Muscle of leg (tissue), 11 donors: ENCODE measurements around the gene BCAS1. TPM values are rescaled to one million over a fixed set of nuclear protein-coding genes. Genes with fewer than 3 reads are reported as not detected.

ENCODE experiments used
- DNase-seq: peaks from one replicate; pipeline ENCODE4 v3.0.0; 2013
- H3K27ac ChIP-seq: one replicate; pipeline ENCODE4 v1.5.1; 2013; ENCODE audit warnings: mild to moderate bottlenecking, low read length, control low read depth
- H3K27me3 ChIP-seq: one replicate; pipeline ENCODE4 v1.6.1; 2013; ENCODE audit warnings: low read length; ENCODE audit not compliant: control insufficient read depth, insufficient read depth
- H3K36me3 ChIP-seq: one replicate; pipeline ENCODE4 v1.6.1; 2013; ENCODE audit warnings: low read length; ENCODE audit not compliant: control insufficient read depth, insufficient read depth
- H3K4me1 ChIP-seq: one replicate; pipeline ENCODE4 v1.6.1; 2013; ENCODE audit warnings: low read length; ENCODE audit not compliant: control insufficient read depth, insufficient read depth
- H3K4me3 ChIP-seq: one replicate; pipeline ENCODE4 v1.5.1; 2013; ENCODE audit warnings: low read length, control low read depth
- H3K9me3 ChIP-seq: replicated peaks from 2 replicates; pipeline ENCODE4 v1.6.1; 2013; ENCODE audit warnings: low read depth, low read length; ENCODE audit not compliant: control insufficient read depth
- WGBS: methylation state at CpG from one replicate; pipeline ENCODE4 v1.1.5; 2013; ENCODE audit warnings: missing lambda C conversion rate; ENCODE audit not compliant: insufficient coverage; 5-methylcytosine and 5-hydroxymethylcytosine counted together
- polyA plus RNA-seq, 8 donors: library from polyadenylated mRNA; unstranded; fragments of 120-200 nt; gene quantifications; one replicate each; pipeline versions ENCODE4 v1.2.1 to v1.2.3, GENCODE V29; 2013; ENCODE audit warnings: inconsistent platforms in 1 of 8, low replicate concordance in 1 of 8; ENCODE audit not compliant: insufficient read length in 8 of 8, insufficient read depth in 1 of 8
- total RNA-seq: library from RNA; stranded (reverse); fragments of 120-200 nt; gene quantifications from one replicate; pipeline ENCODE4 v1.2.4, GENCODE V29; 2013

The BCAS1 gene
- total and polyA plus RNA-seq, 9 donors = 2.6 to 11.4 (median 5.4) TPM

DNA sequence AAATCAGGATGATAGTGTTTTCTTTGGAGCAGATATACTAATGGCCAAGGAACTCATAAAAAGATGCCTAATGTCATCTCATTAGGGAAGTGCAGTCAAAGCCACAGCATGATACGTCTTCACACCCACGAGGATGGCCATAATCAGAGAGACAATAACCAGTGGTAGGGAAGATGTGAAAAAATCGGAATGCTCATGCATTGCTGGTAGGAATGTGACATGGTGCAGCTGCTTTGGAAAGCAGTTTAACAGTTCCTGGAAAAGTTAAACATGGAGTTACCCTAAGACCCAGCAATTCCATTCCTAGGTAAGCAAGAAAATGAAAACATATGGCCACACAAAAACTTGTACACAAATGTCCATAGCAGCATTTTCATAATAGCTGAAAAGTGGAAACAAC, 29.9 kb downstream of the BCAS1 start:
- Histone ChIP-seq H3K27ac (no peak overlapping the region), H3K36me3 (no peaks in the 10 kb centered on the region), H3K4me1 (no peaks in the 10 kb centered on the region), H3K27me3 (no peaks in the 10 kb centered on the region), H3K4me3 (no peak overlapping the region), H3K9me3 (no peaks in the 10 kb centered on the region)
- no peak for DNase-seq
- WGBS = 50% methylated on average over 2 of the region's 3 CpGs

DNA sequence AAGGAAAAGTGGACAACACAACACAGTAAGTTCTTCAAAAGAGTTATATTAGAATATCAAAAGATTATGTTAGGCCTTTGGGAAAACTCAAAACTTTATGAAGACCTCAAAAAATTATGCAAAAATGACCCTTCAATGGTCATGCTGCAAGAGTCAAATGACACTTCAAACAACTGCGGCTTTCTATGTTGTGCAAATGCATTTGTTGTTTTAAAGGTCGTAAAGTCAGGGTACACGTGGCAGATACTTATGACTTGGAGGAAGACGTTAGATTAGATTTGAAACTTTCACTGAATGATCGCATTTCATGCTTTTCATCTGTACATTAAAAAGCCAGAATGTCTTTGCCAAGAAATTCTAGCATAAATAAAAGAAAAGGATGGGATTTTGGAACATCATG, 31.4 kb downstream of the BCAS1 start:
- Histone ChIP-seq H3K4me1 (no peaks in the 10 kb centered on the region), H3K9me3 (no peaks in the 10 kb centered on the region), H3K4me3 (no peak overlapping the region), H3K27ac (no peak overlapping the region), H3K27me3 (no peaks in the 10 kb centered on the region), H3K36me3 (no peaks in the 10 kb centered on the region)
- DNase-seq = no peak
- no CpG with 5 or more reads among the region's 5 CpGs for WGBS

DNA sequence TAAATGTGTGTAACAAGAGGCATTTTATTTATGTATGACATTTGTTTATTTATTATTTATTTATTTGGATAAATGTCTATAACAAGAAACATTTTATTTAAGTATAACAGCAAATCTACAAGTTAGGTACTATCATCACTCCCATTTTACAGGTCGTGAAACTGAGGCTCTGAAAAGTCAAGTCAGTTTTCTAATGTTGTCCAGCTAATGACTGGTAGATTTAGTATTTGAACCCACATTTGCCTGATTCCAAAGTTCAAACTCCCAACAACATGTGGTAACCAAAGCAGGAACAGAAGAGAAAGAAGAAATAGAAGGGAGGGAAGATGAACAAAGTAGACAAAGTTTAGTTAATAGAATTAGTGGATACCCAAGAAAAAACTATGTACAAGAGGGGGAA, 32.9 kb downstream of the BCAS1 start:
- WGBS = no CpG with 5 or more reads among the region's 1 CpG
- H3K4me3 ChIP-seq = no peak overlapping the region

DNA sequence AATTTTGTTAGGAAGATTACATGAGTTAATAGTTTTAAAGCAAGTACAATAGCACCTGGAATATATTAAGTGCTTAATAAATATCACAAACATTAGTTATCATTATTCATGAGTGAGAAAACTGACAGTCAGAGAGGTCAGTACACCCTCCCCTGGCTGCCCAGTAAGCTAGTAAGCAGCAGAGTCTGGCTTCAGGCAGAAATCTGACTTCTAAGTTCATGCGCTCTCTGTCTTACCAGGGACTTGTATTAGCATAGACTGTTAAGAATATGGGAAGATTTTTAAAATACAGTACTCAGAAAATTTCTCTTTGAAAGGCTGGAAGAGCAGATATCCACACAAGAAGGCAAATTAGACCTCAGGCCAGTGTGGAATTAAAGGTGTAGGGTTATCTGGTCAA, 40.8 kb downstream of the BCAS1 start:
- Histone ChIP-seq H3K27me3 (no peaks in the 10 kb centered on the region), H3K4me1 (peaks cover 5% of the 10 kb centered on the region), H3K36me3 (no peaks in the 10 kb centered on the region), H3K9me3 (no peaks in the 10 kb centered on the region), H3K27ac (no peak overlapping the region), H3K4me3 (no peak overlapping the region)
- DNase-seq = no peak
- no CpG with 5 or more reads among the region's 1 CpG for WGBS

More for the DNA sequence above, 32.9 kb downstream of the BCAS1 start:
- no peaks in the 10 kb centered on the region for H3K4me1 ChIP-seq
- no peak overlapping the region for H3K27ac ChIP-seq
- no peaks in the 10 kb centered on the region for H3K9me3 ChIP-seq
- H3K36me3 ChIP-seq = no peaks in the 10 kb centered on the region
- DNase-seq = no peak
- no peaks in the 10 kb centered on the region for H3K27me3 ChIP-seq

DNA sequence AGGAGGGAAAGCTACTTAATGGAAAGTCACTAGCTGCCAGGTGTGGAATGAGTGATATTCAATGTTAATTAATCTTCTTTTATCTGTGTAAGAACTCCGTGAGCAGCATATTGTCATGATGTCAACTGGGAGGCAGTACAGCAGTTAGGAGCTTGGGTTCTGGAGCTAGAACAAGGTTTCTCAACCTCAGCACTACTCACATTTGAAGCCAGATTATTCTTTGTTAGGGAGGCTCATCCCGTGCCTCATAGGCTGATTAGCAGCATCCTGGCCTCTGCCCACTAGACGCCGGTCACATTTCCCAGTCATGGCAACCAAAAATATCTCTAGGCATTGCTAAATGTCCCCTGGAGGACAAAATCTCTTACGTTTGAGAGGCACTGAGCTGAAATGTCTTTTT, 41.2 kb downstream of the BCAS1 start:
- DNase-seq = no peak
- Histone ChIP-seq H3K4me3 (no peak overlapping the region), H3K4me1 (peaks cover 5% of the 10 kb centered on the region), H3K27ac (no peak overlapping the region), H3K36me3 (no peaks in the 10 kb centered on the region), H3K27me3 (no peaks in the 10 kb centered on the region), H3K9me3 (no peaks in the 10 kb centered on the region)
- 17% methylated on average over 1 of the region's 5 CpGs for WGBS

DNA sequence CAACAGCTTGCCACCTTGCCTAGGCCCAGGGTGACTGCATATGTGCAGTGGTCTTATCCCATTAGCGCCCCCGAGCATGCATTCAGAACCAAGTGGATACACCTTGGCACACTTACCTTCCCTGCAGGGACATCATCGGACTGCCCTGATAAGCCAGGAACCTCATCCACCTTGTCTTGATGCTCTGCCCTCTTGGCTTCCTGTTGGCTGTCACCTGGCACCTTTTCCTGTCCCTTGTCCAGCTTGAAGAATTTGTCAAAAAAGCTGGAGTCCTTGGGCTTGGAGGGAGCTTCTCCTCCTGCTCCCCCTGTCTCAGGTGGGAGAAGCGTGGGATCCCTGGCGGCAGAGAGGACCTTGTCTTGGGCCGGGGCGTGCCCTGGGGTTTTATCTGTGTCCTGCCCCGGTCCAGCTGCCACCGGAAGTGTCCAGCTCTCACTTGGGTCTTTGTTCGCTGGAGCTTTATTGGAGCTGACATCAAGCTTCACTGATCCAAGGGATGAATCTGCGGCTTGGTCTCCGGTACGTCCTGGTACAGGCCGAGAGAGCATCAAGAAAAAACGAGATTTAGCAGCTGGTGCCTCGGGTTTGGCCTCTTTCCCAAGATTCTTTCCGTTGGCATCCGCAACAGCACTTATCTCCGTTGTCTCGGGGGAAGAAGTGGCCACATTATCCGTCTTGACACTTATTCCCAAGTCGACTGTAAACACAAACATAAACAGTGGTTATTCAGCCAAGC, 42.0 kb downstream of the BCAS1 start:
- H3K4me1 ChIP-seq = peaks cover 5% of the 10 kb centered on the region
- no peaks in the 10 kb centered on the region for H3K9me3 ChIP-seq
- no peaks in the 10 kb centered on the region for H3K36me3 ChIP-seq
- no peak for DNase-seq
- 82% methylated on average over 22 of the region's 22 CpGs for WGBS
- H3K27me3 ChIP-seq = no peaks in the 10 kb centered on the region
- H3K4me3 ChIP-seq = no peak overlapping the region
- H3K27ac ChIP-seq = no peak overlapping the region

DNA sequence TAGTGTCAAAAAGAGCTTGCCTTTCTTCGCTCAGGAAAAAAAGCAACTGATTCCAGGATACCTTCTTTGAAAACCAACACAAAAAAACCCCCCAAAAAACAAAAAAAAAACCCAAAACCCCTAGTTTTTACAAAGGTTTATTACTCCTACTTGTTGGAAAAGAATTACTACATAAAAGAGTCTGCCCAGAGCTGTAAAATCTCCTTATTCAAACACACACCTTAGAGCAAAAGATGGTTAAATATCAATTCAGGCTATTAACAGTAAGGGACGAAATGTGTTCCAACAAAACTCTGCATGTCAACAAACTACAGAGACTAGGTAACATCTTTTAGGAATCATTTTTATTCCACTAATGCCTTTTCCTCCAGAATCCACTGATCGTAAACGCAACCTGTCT, 42.7 kb downstream of the BCAS1 start:
- DNase-seq = no peak
- H3K36me3 ChIP-seq = no peaks in the 10 kb centered on the region
- no peaks in the 10 kb centered on the region for H3K27me3 ChIP-seq
- H3K4me1 ChIP-seq = peaks cover 5% of the 10 kb centered on the region
- 56% methylated on average over 4 of the region's 4 CpGs for WGBS
- H3K27ac ChIP-seq = no peak overlapping the region
- no peak overlapping the region for H3K4me3 ChIP-seq
- H3K9me3 ChIP-seq = no peaks in the 10 kb centered on the region

DNA sequence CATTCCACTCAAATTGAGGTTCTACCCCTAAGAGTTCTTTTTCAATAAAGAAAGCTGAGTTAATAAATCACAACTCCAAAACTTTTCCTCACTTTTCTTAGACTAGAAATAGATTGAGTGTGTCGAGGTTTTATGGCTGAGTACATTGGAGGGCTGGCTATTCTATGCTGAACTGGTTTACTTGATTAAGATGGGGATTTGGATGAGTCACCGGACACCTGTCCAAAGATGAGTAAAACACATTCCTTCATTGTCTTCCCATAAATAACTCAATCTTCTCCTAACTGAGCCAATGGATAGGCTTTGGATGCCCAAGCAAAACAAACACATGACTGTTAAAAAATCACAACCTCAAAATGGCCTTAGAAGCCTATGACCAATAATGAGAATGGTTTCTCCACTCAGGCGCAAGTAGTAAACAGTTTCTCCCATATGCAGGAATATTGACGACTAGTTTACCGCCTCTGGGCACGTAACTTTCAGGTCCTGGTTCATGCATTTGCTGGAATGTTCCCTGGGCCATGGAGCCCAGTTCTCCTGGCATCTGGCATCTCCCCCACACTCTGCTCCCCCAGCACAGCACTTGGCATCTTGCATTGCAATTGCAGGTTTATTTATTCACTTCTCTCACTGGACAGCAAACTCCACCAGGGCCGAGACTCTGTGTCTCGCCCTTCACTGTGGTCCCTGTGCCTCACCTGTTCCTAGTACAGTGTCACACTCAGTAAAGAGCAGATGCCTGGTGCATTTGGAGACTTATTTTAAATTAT, 43.9 kb downstream of the BCAS1 start:
- no peak overlapping the region for H3K4me3 ChIP-seq
- DNase-seq = no peak
- H3K27me3 ChIP-seq = no peaks in the 10 kb centered on the region
- WGBS = 82% methylated on average over 6 of the region's 8 CpGs
- no peak overlapping the region for H3K27ac ChIP-seq
- H3K9me3 ChIP-seq = no peaks in the 10 kb centered on the region
- peaks cover 5% of the 10 kb centered on the region for H3K4me1 ChIP-seq
- no peaks in the 10 kb centered on the region for H3K36me3 ChIP-seq

DNA sequence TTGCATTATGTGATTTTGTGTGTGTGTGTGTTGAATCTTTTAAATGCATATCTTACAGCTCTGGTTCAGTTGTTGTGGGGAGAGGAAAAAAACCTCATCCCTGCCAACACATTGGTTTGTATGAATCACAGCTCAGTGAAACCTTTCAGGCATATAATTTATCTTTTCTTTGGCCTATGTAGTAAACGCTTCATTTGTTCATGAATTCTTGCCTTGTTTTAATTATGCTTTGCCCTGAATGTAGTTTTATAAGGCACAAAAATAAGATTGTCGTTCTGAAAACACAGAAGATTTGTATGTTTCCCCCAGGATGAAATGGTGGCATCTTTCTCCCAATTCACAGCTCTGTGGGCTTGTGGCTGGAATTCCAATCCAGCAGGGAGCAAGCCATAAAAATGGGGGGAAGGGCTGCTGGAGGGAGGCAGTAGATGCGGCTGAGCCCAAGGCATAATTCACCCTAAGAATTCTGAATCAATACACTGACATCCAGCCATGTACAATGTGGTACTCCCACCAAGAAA, 45.1 kb downstream of the BCAS1 start:
- Histone ChIP-seq H3K27ac (no peak overlapping the region), H3K9me3 (no peaks in the 10 kb centered on the region), H3K27me3 (no peaks in the 10 kb centered on the region), H3K4me3 (no peak overlapping the region), H3K36me3 (no peaks in the 10 kb centered on the region), H3K4me1 (peaks cover 5% of the 10 kb centered on the region)
- DNase-seq = no peak
- no CpG with 5 or more reads among the region's 3 CpGs for WGBS

DNA sequence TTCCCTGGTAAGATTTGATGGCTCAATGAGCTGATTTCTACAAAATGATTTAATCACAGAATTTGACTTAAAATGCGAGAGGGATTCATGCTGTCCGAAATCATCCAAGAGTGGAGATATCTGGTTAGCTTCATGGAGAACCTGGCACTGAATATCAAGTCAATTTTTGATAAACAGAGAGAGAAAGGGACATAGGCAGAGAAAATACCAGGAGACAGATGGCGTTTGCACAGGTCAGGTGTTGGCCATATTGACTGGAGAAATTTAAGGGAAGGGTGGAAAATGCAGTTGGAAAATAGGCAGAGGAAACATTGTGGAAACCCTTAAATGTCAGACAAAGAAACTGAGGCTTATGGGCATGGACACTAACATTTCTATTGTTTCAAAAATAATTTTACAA, 47.0 kb downstream of the BCAS1 start:
- H3K4me1 ChIP-seq = peaks cover 3% of the 10 kb centered on the region
- no peaks in the 10 kb centered on the region for H3K36me3 ChIP-seq
- H3K27ac ChIP-seq = no peak overlapping the region
- H3K9me3 ChIP-seq = no peaks in the 10 kb centered on the region
- no peak for DNase-seq
- no peak overlapping the region for H3K4me3 ChIP-seq
- 95% methylated on average over 3 of the region's 3 CpGs for WGBS
- no peaks in the 10 kb centered on the region for H3K27me3 ChIP-seq
